Kidney (tissue), 14 donors: Measurements from ENCODE around the gene S100A6. TPM values are rescaled to one million over a fixed set of nuclear protein-coding genes. Genes with fewer than 3 reads are reported as not detected.
A peak's percentile ranks its signal among the peaks of the same experiment; 100 is the strongest.

ENCODE experiments used
- DNase-seq, 5 donors: peaks; one replicate each; pipeline ENCODE4 v3.0.0-alpha.2; 2013 to 2020
- FAIRE-seq: peaks from 2 replicates; lab custom pipeline; 2012; peaks lifted over from hg19 to GRCh38; lab: Jason Lieb, UNC
- H3K27ac ChIP-seq, 2 donors: one replicate each; pipeline ENCODE4 v1.7.0; 2013; ENCODE audit warnings: low read depth in 2 of 2, low read length in 2 of 2, inconsistent platforms in 1 of 2
- H3K27me3 ChIP-seq: one replicate; pipeline ENCODE4 v1.7.1; 2013; ENCODE audit warnings: low read length, inconsistent platforms; ENCODE audit not compliant: control insufficient read depth, insufficient read depth
- H3K36me3 ChIP-seq, 3 donors: one replicate each; pipeline versions ENCODE4 v1.7.0 to v1.7.1; 2013; ENCODE audit warnings: low read length in 3 of 3, control low read depth in 1 of 3, inconsistent platforms in 1 of 3; ENCODE audit not compliant: insufficient read depth in 3 of 3, control insufficient read depth in 2 of 3
- H3K4me1 ChIP-seq, 3 donors: one replicate each; pipeline versions ENCODE4 v1.7.0 to v1.7.1; 2013; ENCODE audit warnings: low read length in 3 of 3, inconsistent platforms in 1 of 3, low read depth in 1 of 3; ENCODE audit not compliant: control insufficient read depth in 2 of 3, insufficient read depth in 2 of 3
- H3K4me3 ChIP-seq, 3 donors: one replicate each; pipeline versions ENCODE4 v1.7.0 to v1.8.1; 2013; ENCODE audit warnings: low read length in 3 of 3, control low read depth in 1 of 3, inconsistent platforms in 1 of 3
- H3K9ac ChIP-seq, 3 donors: one replicate each; pipeline versions ENCODE4 v1.7.0 to v1.7.1; 2013; ENCODE audit warnings: low read length in 3 of 3, control low read depth in 1 of 3, inconsistent platforms in 1 of 3
- H3K9me3 ChIP-seq, 3 donors: one replicate each; pipeline versions ENCODE4 v1.7.0 to v1.7.1; 2013; ENCODE audit warnings: low read length in 3 of 3, control low read depth in 1 of 3, inconsistent platforms in 1 of 3; ENCODE audit not compliant: control insufficient read depth in 2 of 3, insufficient read depth in 1 of 3
- intact Hi-C: fragments of 100-400 bp; cut with DNase I; formaldehyde crosslinking; loops from one replicate; pipeline ENCODE4 v1.11.1; 2022
- polyA plus RNA-seq: library from polyadenylated mRNA; stranded (reverse); fragments of 350-450 nt; fragmentation: Illumina TruSeq; extraction: RNeasy Lipid Tissue Mini Kit (QIAGEN cat#74804); gene quantifications from one replicate; pipeline ENCODE4 v1.2.3, GENCODE V29; 2014; ENCODE audit warnings: low read depth, low replicate concordance; ENCODE audit not compliant: insufficient read depth
- total RNA-seq: library from RNA; stranded (reverse); fragmentation: NEBNext Ultra II Directional; extraction: Animal tissue kit (Norgen Biotek cat#: 25700); gene quantifications from one replicate; pipeline ENCODE4 v1.2.1, GENCODE V29; 2021
- TF ChIP-seq, protein P1 (sequence below): IDR thresholded peaks from 3 replicates; pipeline ENCODE4 v1.5.1; 2012; ENCODE audit warnings: mild to moderate bottlenecking, moderate library complexity, borderline replicate concordance; ENCODE audit not compliant: insufficient read depth; ENCODE audit errors: extremely low read depth
- donor health status: control.
- donor health status: control.
- donor health status: control.
- donor health status: control.
- donor health status: control.
- donor health status: DM: yes; HTN: yes; CAD: no.
- donor health status: Normal renal cell carcinoma (clear cell type).

Gene S100A6
- total and polyA plus RNA-seq, 2 donors from 2014 or later, result 1,542 to 1,580 TPM

DNA sequence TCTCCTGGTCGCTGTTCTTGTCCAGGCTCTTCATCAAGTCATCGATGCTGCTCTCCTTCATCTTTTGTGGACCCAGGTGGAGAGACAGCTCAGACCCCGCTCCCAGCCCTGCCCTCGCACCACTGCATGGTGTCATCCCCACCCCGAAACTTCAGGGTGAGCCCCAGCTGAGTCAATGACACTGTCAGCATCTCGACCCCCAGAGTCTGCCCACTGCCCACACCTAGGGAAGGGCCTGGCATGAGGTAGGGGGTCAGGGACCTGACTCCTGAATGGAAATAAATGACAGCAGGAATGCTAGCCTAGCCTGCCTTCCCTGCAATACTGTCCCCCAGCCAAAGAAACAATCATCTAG is 1.6 kb upstream of the S100A6 start:
- peak in 1 of 5 donors; percentile 45 for DNase-seq

DNA sequence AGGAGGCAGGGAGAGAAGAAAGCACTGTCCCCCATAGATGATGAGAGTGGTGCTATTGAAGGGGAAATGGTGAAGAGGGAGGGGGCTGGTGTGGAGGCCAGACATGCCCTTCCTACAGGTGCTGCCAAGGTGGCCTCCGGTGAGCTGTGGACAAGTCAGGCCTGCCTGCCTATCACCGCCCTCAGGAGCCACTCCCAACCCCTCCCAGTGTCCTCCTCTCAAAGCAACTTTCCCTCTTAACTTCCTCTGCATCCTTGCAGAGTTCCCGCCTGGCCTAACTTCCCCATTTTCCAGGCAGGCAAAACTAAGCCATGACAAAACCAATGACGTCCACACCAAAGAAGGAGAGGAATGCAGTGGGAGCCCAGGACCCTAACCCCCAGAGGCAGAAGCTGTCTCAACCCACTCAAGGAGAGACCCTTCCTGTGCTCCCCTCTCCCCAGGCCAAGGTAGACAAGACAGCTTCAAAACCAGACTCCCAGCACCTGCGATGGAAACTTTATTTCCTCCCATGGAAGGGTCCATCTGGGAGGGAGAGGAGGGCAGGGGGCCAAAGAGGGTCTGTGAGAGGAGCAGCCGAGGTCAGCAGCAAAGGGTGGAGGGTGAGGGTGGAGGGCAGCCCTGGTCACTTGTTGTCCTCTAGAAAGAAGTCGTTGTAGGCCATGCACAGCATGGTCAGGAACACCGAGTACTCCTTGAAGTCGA is 1.0 kb upstream of the S100A6 start:
- intact Hi-C loops, result no loop called here
- H3K4me1 ChIP-seq, result peaks cover 0 to 34% (median 18%) of the 10 kb centered on the region in 3 donors
- no peak for FAIRE-seq

More for the DNA sequence above, 1.6 kb upstream of the S100A6 start:
- H3K27ac ChIP-seq, result peak overlapping the region in 1 of 2 donors; percentile 95
- H3K9ac ChIP-seq, result no peak overlapping the region
- H3K4me1 ChIP-seq, result peaks cover 0 to 34% (median 18%) of the 10 kb centered on the region in 3 donors
- H3K4me3 ChIP-seq, result no peak overlapping the region
- intact Hi-C loops, result no loop called here
- no peaks in the 10 kb centered on the region for H3K9me3 ChIP-seq
- no peak for FAIRE-seq
- H3K27me3 ChIP-seq, result no peaks in the 10 kb centered on the region
- no peaks in the 10 kb centered on the region for H3K36me3 ChIP-seq
- TF ChIP-seq, protein P1, sequence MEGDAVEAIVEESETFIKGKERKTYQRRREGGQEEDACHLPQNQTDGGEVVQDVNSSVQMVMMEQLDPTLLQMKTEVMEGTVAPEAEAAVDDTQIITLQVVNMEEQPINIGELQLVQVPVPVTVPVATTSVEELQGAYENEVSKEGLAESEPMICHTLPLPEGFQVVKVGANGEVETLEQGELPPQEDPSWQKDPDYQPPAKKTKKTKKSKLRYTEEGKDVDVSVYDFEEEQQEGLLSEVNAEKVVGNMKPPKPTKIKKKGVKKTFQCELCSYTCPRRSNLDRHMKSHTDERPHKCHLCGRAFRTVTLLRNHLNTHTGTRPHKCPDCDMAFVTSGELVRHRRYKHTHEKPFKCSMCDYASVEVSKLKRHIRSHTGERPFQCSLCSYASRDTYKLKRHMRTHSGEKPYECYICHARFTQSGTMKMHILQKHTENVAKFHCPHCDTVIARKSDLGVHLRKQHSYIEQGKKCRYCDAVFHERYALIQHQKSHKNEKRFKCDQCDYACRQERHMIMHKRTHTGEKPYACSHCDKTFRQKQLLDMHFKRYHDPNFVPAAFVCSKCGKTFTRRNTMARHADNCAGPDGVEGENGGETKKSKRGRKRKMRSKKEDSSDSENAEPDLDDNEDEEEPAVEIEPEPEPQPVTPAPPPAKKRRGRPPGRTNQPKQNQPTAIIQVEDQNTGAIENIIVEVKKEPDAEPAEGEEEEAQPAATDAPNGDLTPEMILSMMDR, result no peak

DNA sequence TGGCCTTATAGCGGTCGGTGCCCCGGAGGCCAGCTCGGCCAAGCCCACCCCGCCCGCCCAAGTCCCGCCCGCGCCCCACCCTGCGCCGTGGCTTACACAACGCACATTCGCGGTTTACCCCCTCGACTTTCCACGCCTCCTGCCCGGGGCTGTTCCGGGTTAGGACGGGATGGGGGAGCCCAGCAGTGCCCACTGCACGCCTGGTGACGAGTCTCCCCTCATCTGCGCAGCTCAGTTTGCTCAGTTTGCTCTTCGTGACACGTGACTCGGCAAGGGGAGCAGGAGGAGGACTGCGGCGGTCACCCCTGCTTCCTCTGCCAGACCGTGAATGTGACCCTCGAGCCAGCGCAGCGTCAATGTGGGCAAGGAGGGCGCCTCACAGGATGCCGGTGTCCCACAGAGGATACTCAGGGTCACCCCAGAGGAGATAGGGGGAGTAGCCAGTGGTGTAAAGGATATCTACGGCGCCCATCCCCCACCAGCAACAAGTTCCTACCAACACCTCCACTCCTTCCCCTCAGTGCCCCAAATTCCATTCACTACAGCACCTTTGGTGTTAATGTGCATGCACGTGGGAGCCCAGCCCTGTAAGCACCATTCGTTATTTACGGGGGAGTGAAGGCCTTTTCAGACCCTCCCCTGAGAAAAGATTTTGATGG is 350 bp upstream of the S100A6 start:
- FAIRE-seq, result no peak
- H3K4me1 ChIP-seq, result peaks cover 0 to 34% (median 17%) of the 10 kb centered on the region in 3 donors
- intact Hi-C loops, result no loop called here
- H3K9me3 ChIP-seq, result no peaks in the 10 kb centered on the region
- H3K27me3 ChIP-seq, result no peaks in the 10 kb centered on the region
- peak overlapping the region; percentile 53 to 99 (median 64) for H3K9ac ChIP-seq
- TF ChIP-seq, protein P1, result no peak
- H3K36me3 ChIP-seq, result no peaks in the 10 kb centered on the region
- H3K4me3 ChIP-seq, result peak overlapping the region; percentile 52 to 91 (median 81)
- peak; percentile 69 to 97 (median 85) for DNase-seq
- peak overlapping the region; percentile 95 to 99 for H3K27ac ChIP-seq

More for the DNA sequence above, 1.0 kb upstream of the S100A6 start:
- H3K9me3 ChIP-seq, result no peaks in the 10 kb centered on the region
- DNase-seq, result peak in 1 of 5 donors; percentile 87
- peak overlapping the region in 2 of 3 donors; percentile 45 to 99 for H3K9ac ChIP-seq
- H3K27ac ChIP-seq, result peak overlapping the region; percentile 95 to 99
- TF ChIP-seq, protein P1, result no peak
- no peaks in the 10 kb centered on the region for H3K27me3 ChIP-seq
- H3K36me3 ChIP-seq, result no peaks in the 10 kb centered on the region
- peak overlapping the region; percentile 52 to 91 (median 75) for H3K4me3 ChIP-seq
